ENCODE measurements around the gene FGGY.
"Not testable (repeated sequence)": the region's sequence is repeated elsewhere in the genome, so short reads cannot be mapped to it uniquely, and the experiment has no call there.

The FGGY gene

DNA sequence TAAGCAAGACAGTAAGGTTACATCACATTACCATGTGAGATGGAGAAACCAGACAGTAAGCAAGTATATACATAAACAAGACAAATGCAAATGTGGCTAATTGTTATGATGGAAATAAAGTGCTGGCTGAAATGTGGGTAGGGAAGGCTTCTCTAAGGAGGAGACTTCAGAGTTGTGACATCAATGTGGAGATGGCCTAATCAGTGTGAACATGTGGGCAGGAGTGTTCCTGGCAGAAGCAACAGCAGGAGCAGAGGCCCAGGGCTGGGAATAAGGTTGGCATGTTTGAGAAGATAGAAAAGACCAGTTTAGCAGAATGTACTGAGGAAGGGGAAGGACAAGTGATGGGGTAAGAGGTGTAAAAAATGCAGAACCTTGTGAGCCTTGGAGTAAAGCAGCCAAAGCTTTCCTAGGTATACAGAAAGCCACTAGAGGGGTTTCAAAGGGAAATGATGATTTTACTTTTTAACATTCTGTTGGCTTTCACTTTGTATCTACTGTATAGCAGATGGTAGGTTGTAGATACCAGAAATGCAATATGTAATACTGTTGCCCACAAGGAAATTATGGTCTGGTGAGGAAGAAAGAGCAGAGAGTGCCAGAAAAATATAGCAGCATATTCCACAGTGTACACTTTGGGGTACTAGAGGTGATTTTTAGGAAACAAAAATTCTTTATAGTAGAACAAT, 197.4 kb downstream of the FGGY start:
- H3K4me1 ChIP-seq (ENCODE audit: insufficient read depth, insufficient read length), result no peaks in the 10 kb centered on the region
- H3K27me3 ChIP-seq (ENCODE audit: insufficient read depth, insufficient read length), result no peaks in the 10 kb centered on the region
- no peak overlapping the region for H3K4me3 ChIP-seq (ENCODE audit: insufficient read length, low read depth)
- H3K9me3 ChIP-seq (ENCODE audit: insufficient read depth, low read length), result peaks cover 5% of the 10 kb centered on the region
- H3K36me3 ChIP-seq (ENCODE audit: insufficient read depth, insufficient read length, low read length), result no peaks in the 10 kb centered on the region
- TF ChIP-seq YY1 (IDR thresholded peaks at IDR 0.05; ENCODE audit: insufficient read depth, insufficient read length) (no peak), ZNF274 (IDR thresholded peaks at IDR 0.05; ENCODE audit: low read depth, low read length) (no peak), SUZ12 (IDR thresholded peaks at IDR 0.05; ENCODE audit: extremely low read depth, insufficient read depth, insufficient read length) (no peak)
- H3K9ac ChIP-seq (ENCODE audit: insufficient read length, low read depth), result no peak overlapping the region
- DNase-seq (ENCODE audit: low read depth, low spot score), result no peak

DNA sequence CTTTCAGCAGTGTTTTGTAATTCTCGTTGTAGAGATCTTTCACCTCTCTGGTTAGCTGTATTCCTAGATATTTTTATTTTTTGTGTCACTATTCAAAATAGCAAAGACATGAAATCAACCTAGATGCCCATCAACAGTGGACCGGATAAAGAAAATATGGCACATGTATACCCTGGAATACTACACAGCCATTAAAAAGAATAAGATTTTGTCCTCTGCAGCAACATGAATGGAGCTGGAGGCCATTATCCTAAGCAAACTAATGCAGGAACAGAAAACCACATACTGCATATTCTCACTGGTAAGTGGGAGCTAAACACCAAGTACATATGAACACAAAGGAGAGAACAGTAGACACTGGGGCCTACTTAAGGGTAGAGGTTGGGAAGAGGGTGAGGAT, 199.3 kb downstream of the FGGY start:
- H3K9me3 ChIP-seq (ENCODE audit: insufficient read depth, low read length); H3K36me3 ChIP-seq (ENCODE audit: insufficient read depth, insufficient read length, low read length); H3K4me1 ChIP-seq (ENCODE audit: insufficient read depth, insufficient read length); H3K4me3 ChIP-seq (ENCODE audit: insufficient read length, low read depth); H3K27me3 ChIP-seq (ENCODE audit: insufficient read depth, insufficient read length); DNase-seq (ENCODE audit: low read depth, low spot score); H3K9ac ChIP-seq (ENCODE audit: insufficient read length, low read depth): not testable (repeated sequence)

DNA sequence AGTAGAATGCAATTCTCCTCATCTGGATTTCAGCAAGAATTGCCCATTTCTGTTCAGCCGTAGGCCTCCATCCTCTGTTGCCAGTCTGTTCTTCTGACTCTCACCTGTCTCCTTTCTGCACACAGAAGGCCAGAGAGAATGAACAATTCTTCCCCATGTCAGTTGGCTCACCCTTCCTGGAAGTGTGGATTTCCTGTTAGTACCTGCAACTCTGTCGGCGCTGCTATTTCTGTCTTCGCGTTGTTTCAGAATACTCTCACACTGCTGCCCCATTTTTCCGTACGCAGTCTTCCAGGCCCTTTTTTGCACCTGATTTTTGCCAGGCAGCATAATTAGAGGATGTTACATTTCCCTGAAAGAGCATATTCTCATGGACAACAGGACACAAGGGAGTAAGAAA, 200.7 kb downstream of the FGGY start:
- no peaks in the 10 kb centered on the region for H3K27me3 ChIP-seq (ENCODE audit: insufficient read depth, insufficient read length)
- H3K4me1 ChIP-seq (ENCODE audit: insufficient read depth, insufficient read length), result no peaks in the 10 kb centered on the region
- no peak for TF ChIP-seq YY1 (IDR thresholded peaks at IDR 0.05; ENCODE audit: insufficient read depth, insufficient read length)
- no peak for TF ChIP-seq ZNF274 (IDR thresholded peaks at IDR 0.05; ENCODE audit: low read depth, low read length)
- TF ChIP-seq SUZ12 (IDR thresholded peaks at IDR 0.05; ENCODE audit: extremely low read depth, insufficient read depth, insufficient read length), result no peak
- no peak for DNase-seq (ENCODE audit: low read depth, low spot score)
- no peaks in the 10 kb centered on the region; the same call in 1 of the 2 replicates for H3K9me3 ChIP-seq (ENCODE audit: insufficient read depth, low read length)
- H3K4me3 ChIP-seq (ENCODE audit: insufficient read length, low read depth), result no peak overlapping the region
- no peak overlapping the region for H3K9ac ChIP-seq (ENCODE audit: insufficient read length, low read depth)
- H3K36me3 ChIP-seq (ENCODE audit: insufficient read depth, insufficient read length, low read length), result no peaks in the 10 kb centered on the region

DNA sequence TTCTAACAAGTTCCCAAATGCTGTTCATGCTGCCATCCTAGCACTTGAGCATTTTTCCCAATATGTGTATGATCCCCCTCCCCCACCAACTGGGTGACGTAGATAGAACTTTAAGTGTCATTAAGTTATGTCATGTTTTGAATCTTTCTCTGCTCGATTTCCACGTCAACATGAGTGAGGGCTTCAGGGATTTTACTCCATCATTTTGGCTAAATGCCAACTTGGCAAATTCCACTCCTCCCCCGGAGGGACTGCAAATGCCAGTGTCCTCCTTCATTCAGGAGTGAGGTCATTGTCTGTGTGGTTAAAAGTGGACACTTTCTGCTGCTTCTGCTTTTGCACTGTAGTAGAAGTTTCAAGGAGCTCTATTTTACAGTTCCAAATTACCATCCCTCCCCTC, 201.7 kb downstream of the FGGY start:
- Histone ChIP-seq H3K4me1 (ENCODE audit: insufficient read depth, insufficient read length) (no peaks in the 10 kb centered on the region), H3K36me3 (ENCODE audit: insufficient read depth, insufficient read length, low read length) (no peaks in the 10 kb centered on the region), H3K9me3 (ENCODE audit: insufficient read depth, low read length) (no peaks in the 10 kb centered on the region; the same call in 1 of the 2 replicates), H3K4me3 (ENCODE audit: insufficient read length, low read depth) (no peak overlapping the region), H3K27me3 (ENCODE audit: insufficient read depth, insufficient read length) (no peaks in the 10 kb centered on the region), H3K9ac (ENCODE audit: insufficient read length, low read depth) (no peak overlapping the region)
- no peak for DNase-seq (ENCODE audit: low read depth, low spot score)
- TF ChIP-seq SUZ12 (IDR thresholded peaks at IDR 0.05; ENCODE audit: extremely low read depth, insufficient read depth, insufficient read length) (no peak), ZNF274 (IDR thresholded peaks at IDR 0.05; ENCODE audit: low read depth, low read length) (no peak), YY1 (IDR thresholded peaks at IDR 0.05; ENCODE audit: insufficient read depth, insufficient read length) (no peak)

DNA sequence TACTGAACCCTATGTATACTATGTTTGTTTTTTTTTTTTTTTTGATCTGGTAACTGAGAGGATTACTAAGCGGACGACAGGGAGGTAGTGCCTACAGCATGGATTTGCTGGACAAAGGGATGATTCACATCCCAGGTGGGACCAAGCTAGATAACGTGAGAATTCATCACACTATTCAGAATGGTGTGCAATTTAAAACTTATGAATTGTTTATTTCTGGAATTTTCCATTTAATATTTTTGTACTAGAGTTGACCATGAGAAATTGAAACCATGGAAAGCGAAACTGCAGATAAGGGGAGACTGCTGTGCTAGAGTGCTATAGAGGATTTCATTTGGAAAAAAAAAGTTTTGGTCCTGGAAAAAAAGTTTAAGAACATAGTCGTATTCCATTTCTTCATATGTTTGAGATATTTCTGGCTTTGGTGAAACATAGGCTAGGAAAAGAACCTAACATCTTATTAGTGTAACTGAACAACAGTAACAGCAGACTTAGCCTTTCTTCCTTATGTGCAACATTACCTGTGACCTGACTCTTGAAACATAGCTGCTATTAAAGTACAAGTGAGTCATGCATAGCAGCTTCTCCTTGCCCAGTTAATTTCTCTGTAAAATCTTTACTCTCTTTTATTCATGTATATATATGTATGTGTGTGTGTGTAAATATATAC, 202.5 kb downstream of the FGGY start:
- no peaks in the 10 kb centered on the region for H3K36me3 ChIP-seq (ENCODE audit: insufficient read depth, insufficient read length, low read length)
- TF ChIP-seq SUZ12 (IDR thresholded peaks at IDR 0.05; ENCODE audit: extremely low read depth, insufficient read depth, insufficient read length), result no peak
- TF ChIP-seq YY1 (IDR thresholded peaks at IDR 0.05; ENCODE audit: insufficient read depth, insufficient read length), result no peak
- TF ChIP-seq ZNF274 (IDR thresholded peaks at IDR 0.05; ENCODE audit: low read depth, low read length), result no peak
- no peaks in the 10 kb centered on the region for H3K4me1 ChIP-seq (ENCODE audit: insufficient read depth, insufficient read length)
- H3K27me3 ChIP-seq (ENCODE audit: insufficient read depth, insufficient read length), result no peaks in the 10 kb centered on the region
- no peak overlapping the region for H3K9ac ChIP-seq (ENCODE audit: insufficient read length, low read depth)
- no peak overlapping the region for H3K4me3 ChIP-seq (ENCODE audit: insufficient read length, low read depth)
- no peaks in the 10 kb centered on the region; the same call in 1 of the 2 replicates for H3K9me3 ChIP-seq (ENCODE audit: insufficient read depth, low read length)
- no peak for DNase-seq (ENCODE audit: low read depth, low spot score)

DNA sequence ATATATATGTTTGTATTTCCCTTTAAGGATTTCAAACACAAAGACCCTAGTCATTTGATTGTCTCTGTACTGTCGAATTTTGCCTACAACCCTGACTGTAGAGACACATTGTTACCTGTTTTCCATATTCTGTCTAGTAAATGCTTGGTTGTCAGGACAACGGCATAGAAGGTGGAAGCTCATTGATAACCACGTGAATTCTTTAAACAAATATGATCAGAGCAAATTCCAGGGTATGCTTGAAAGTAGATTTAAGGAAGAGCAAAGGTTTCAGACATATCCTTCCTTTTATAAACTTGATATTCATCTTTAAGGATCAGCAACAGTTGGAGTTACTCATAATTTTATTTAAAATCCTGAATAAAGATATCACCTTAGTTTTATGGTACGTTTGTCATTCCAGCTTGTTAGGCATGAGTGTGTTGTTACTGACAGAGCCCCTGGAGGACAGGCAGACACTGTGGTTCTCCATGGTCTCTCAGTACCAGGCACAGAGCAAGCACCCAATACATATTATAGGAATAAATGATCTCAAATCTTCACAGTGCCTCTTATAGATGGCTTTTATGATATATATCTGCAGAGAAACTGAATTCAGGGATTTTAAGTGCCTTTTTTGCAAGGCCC, 203.2 kb downstream of the FGGY start:
- H3K4me1 ChIP-seq (ENCODE audit: insufficient read depth, insufficient read length), result no peaks in the 10 kb centered on the region
- H3K27me3 ChIP-seq (ENCODE audit: insufficient read depth, insufficient read length), result no peaks in the 10 kb centered on the region
- no peaks in the 10 kb centered on the region for H3K36me3 ChIP-seq (ENCODE audit: insufficient read depth, insufficient read length, low read length)
- TF ChIP-seq YY1 (IDR thresholded peaks at IDR 0.05; ENCODE audit: insufficient read depth, insufficient read length), result no peak
- no peak for TF ChIP-seq SUZ12 (IDR thresholded peaks at IDR 0.05; ENCODE audit: extremely low read depth, insufficient read depth, insufficient read length)
- TF ChIP-seq ZNF274 (IDR thresholded peaks at IDR 0.05; ENCODE audit: low read depth, low read length), result no peak
- no peaks in the 10 kb centered on the region; the same call in 1 of the 2 replicates for H3K9me3 ChIP-seq (ENCODE audit: insufficient read depth, low read length)
- DNase-seq (ENCODE audit: low read depth, low spot score), result no peak
- H3K9ac ChIP-seq (ENCODE audit: insufficient read length, low read depth), result no peak overlapping the region
- H3K4me3 ChIP-seq (ENCODE audit: insufficient read length, low read depth), result no peak overlapping the region

DNA sequence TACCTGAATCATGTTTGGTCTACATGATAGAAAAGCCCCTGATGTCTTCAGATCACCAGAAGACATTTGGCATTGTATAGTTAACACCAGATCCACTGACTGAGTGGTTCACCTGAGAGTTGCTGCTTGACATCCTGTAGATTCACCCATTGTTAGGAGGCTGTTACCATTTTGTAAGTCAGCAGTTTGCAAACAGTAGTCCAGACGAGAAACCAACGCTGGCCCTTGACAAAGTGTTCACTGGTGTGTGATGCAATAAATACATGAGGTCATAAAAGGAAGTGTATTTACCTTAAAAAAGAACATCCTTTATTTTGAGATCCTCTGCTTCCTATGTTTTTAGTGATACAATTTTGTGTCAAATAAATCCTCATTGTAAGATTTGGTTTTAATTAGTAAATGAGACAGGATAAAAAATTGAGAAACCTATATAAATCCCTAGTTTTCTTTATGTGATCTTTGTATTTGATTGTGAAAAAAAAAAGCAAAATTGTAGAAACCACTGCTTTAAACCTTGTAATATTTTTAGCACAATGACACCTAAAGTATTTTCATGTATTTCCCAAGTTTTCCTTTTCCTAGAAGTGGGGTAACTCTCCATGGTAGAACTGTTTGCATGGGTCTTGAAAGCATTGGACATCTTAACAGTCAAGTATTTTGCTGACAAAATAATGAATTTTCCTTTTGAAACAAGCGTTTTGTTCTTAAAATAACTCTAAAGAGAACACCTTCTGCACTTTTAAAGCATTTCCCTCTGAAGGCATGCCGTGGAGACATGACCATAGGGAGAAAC, 204.3 kb downstream of the FGGY start:
- H3K27me3 ChIP-seq (ENCODE audit: insufficient read depth, insufficient read length), result no peaks in the 10 kb centered on the region
- H3K9ac ChIP-seq (ENCODE audit: insufficient read length, low read depth), result no peak overlapping the region
- TF ChIP-seq SUZ12 (IDR thresholded peaks at IDR 0.05; ENCODE audit: extremely low read depth, insufficient read depth, insufficient read length) (no peak), YY1 (IDR thresholded peaks at IDR 0.05; ENCODE audit: insufficient read depth, insufficient read length) (no peak), ZNF274 (IDR thresholded peaks at IDR 0.05; ENCODE audit: low read depth, low read length) (no peak)
- H3K36me3 ChIP-seq (ENCODE audit: insufficient read depth, insufficient read length, low read length), result no peaks in the 10 kb centered on the region
- no peaks in the 10 kb centered on the region; the same call in 1 of the 2 replicates for H3K9me3 ChIP-seq (ENCODE audit: insufficient read depth, low read length)
- no peak for DNase-seq (ENCODE audit: low read depth, low spot score)
- no peak overlapping the region for H3K4me3 ChIP-seq (ENCODE audit: insufficient read length, low read depth)
- no peaks in the 10 kb centered on the region for H3K4me1 ChIP-seq (ENCODE audit: insufficient read depth, insufficient read length)

Measured in NT2/D1 (cell line).